HCT116 (cell line): ENCODE measurements around the gene OPN1MW3. TPM values are rescaled to one million over a fixed set of nuclear protein-coding genes. Genes with fewer than 3 reads are reported as not detected.

Experiments used
- ATAC-seq: fragments of 200-7000 bp; cut with Tn5 transposase; 2 replicates; pipeline ENCODE4 v1.9.1; 2020; ENCODE audit warnings: mild to moderate bottlenecking, moderate library complexity
- BruUV-seq: library from RNA; stranded (reverse); fragments of 400-500 nt; replicated peaks from 2 replicates; lab custom pipeline; 2021; lab: Mats Ljungman, UMichigan
- CTCF ChIA-PET: fragments of 300-600 bp; sonication (Branson Sonifier 250); formaldehyde crosslinking; loops from one replicate; lab custom pipeline; 2021; ENCODE audit warnings: antibody characterized with exemption; lab: Charles Lee
- POLR2A ChIA-PET: fragments of 300-600, 350-600 bp; sonication (Branson Sonifier 250); formaldehyde crosslinking; loops from one replicate; lab custom pipeline; 2021; ENCODE audit warnings: antibody characterized with exemption; lab: Charles Lee
- RAD21 ChIA-PET, 2 experiments: fragments of 300-600 bp; sonication (Branson Sonifier 250); formaldehyde crosslinking; loops; one replicate each; lab custom pipeline; 2023; ENCODE audit warnings: low total read pairs in 2 of 2; ENCODE audit not compliant: uncharacterized antibody in 2 of 2, unreplicated experiment in 2 of 2, low non-redundant PET in 1 of 2; lab: Charles Lee
- DNase-seq: peaks from one replicate; pipeline ENCODE4 v3.0.0-alpha.2; 2010; ENCODE audit warnings: low read depth, low spot score
- H2AFZ ChIP-seq: fragments of 200-600 bp; shearing (Covaris generic), sonication (generic); 2 replicates; pipeline ENCODE4 v1.6.1; 2017; ENCODE audit warnings: low read depth, mixed run types, mixed read lengths, antibody characterized with exemption, low read length; ENCODE audit not compliant: poor library complexity, severe bottlenecking
- H3K27ac ChIP-seq: 2 replicates; pipeline ENCODE4 v1.5.1; 2012; ENCODE audit warnings: low read depth, low read length
- H3K27me3 ChIP-seq: fragments of 200-600 bp; sonication (generic); 2 replicates; pipeline ENCODE4 v1.6.1; 2016; ENCODE audit warnings: mixed run types, low read length, mixed read lengths; ENCODE audit not compliant: insufficient read depth
- H3K36me3 ChIP-seq, 2 experiments: fragments of 200-500 bp in 1 of 2; fragments of 200-600 bp in 1 of 2; sonication (Bioruptor generic) in 1 of 2; sonication (generic) in 1 of 2; 2 replicates each; pipeline versions ENCODE4 v1.5.1 to v1.6.1; 2014 to 2016; ENCODE audit warnings: low read length in 2 of 2, inconsistent platforms in 1 of 2, mixed read lengths in 1 of 2, mixed run types in 1 of 2; ENCODE audit not compliant: insufficient read depth in 2 of 2, control insufficient read depth in 1 of 2
- H3K4me1 ChIP-seq, 2 experiments: fragments of 200-600 bp in 1 of 2; sonication (generic) in 1 of 2; 2 replicates each; pipeline versions ENCODE4 v1.5.1 to v1.6.1; 2012 to 2017; ENCODE audit warnings: low read length in 2 of 2, inconsistent platforms in 1 of 2, mild to moderate bottlenecking in 1 of 2, mixed read lengths in 1 of 2, mixed run types in 1 of 2, moderate library complexity in 1 of 2; ENCODE audit not compliant: insufficient read depth in 2 of 2, control insufficient read depth in 1 of 2
- H3K4me2 ChIP-seq: fragments of 200-600 bp; sonication (generic); 2 replicates; pipeline ENCODE4 v1.6.1; 2017; ENCODE audit warnings: mixed run types, low read length, mixed read lengths
- H3K4me3 ChIP-seq, 2 experiments: fragments of 200-600 bp in 1 of 2; sonication (generic) in 1 of 2; replicated peaks in 1 of 2; 2 replicates each; pipeline ENCODE4 v1.5.1; 2011 to 2016; ENCODE audit warnings: low read length in 2 of 2, control low read depth in 1 of 2, low read depth in 1 of 2, mild to moderate bottlenecking in 1 of 2, mixed read lengths in 1 of 2, mixed run types in 1 of 2
- H3K79me2 ChIP-seq: fragments of 200-600 bp; sonication (generic); 2 replicates; pipeline ENCODE4 v1.6.1; 2017; ENCODE audit warnings: mild to moderate bottlenecking, mixed run types, low read length, moderate library complexity, mixed read lengths; ENCODE audit not compliant: insufficient read depth
- H3K9ac ChIP-seq: fragments of 200-600 bp; sonication (generic); 2 replicates; pipeline ENCODE4 v1.6.1; 2016; ENCODE audit warnings: low read length, mixed read lengths
- H3K9me2 ChIP-seq: fragments of 200-600 bp; sonication (generic), shearing (Covaris generic); 2 replicates; pipeline ENCODE4 v1.6.1; 2017; ENCODE audit warnings: mixed run types, mild to moderate bottlenecking, moderate library complexity; ENCODE audit not compliant: insufficient read depth
- H3K9me3 ChIP-seq, 2 experiments: fragments of 200-500 bp in 1 of 2; fragments of 200-600 bp in 1 of 2; sonication (Bioruptor generic) in 1 of 2; sonication (generic) in 1 of 2; 2 replicates each; pipeline ENCODE4 v1.6.1; 2014 to 2017; ENCODE audit warnings: low read length in 2 of 2, mixed read lengths in 2 of 2, inconsistent platforms in 1 of 2, low read depth in 1 of 2, mild to moderate bottlenecking in 1 of 2, mixed run types in 1 of 2, moderate library complexity in 1 of 2; ENCODE audit not compliant: control insufficient read depth in 1 of 2, insufficient read depth in 1 of 2
- H4K20me1 ChIP-seq: fragments of 200-600 bp; sonication (generic), shearing (Covaris generic); 2 replicates; pipeline ENCODE4 v1.6.1; 2017; ENCODE audit warnings: mixed run types, mild to moderate bottlenecking, moderate library complexity; ENCODE audit not compliant: insufficient read depth
- EZH2 ChIP-seq: fragments of 200-600 bp; sonication (generic); IDR thresholded peaks from 2 replicates; pipeline ENCODE4 v1.6.1; 2017; ENCODE audit warnings: antibody characterized with exemption, mixed run types
- RAD21 ChIP-seq: IDR thresholded peaks from 2 replicates; pipeline ENCODE4 v1.6.1; 2012; ENCODE audit warnings: low read depth, mild to moderate bottlenecking
- TCF7L2 ChIP-seq: IDR thresholded peaks from 2 replicates; pipeline ENCODE4 v1.7.0; 2011; ENCODE audit warnings: borderline replicate concordance, inconsistent platforms; ENCODE audit not compliant: insufficient read depth, insufficient read length; ENCODE audit errors: extremely low read depth
- YY1 ChIP-seq: IDR thresholded peaks from 2 replicates; pipeline ENCODE4 v1.6.1; 2011; ENCODE audit warnings: low read length, low read depth, moderate library complexity, mild to moderate bottlenecking; ENCODE audit not compliant: insufficient replicate concordance; ENCODE audit errors: extremely low read depth
- ZFX ChIP-seq: fragments of 450-650 bp; IDR thresholded peaks from 2 replicates; pipeline ENCODE4 v1.6.1; 2017
- ZNF274 ChIP-seq: fragments of 200-500 bp; sonication (Bioruptor generic); IDR thresholded peaks from 2 replicates; pipeline ENCODE4 v1.6.1; 2014; ENCODE audit warnings: mild to moderate bottlenecking, low read depth, low read length, inconsistent platforms
- intact Hi-C: fragments of 100-400 bp; cut with micrococcal nuclease; formaldehyde crosslinking; loops from 2 replicates; pipeline ENCODE4 v1.10.0; 2022
- total RNA-seq: library from RNA; stranded (reverse); gene quantifications from one replicate; pipeline ENCODE4 v1.2.1, GENCODE V29; 2021; ENCODE audit not compliant: unreplicated experiment
- TF ChIP-seq, protein P1 (sequence below): IDR thresholded peaks from 2 replicates; pipeline ENCODE4 v1.6.1; 2012
- TF ChIP-seq, protein P2 (sequence below): IDR thresholded peaks from 2 replicates; pipeline ENCODE4 v1.6.1; 2012

OPN1MW3 gene
- total RNA-seq, 1 experiment from 2014 or later = not detected

DNA sequence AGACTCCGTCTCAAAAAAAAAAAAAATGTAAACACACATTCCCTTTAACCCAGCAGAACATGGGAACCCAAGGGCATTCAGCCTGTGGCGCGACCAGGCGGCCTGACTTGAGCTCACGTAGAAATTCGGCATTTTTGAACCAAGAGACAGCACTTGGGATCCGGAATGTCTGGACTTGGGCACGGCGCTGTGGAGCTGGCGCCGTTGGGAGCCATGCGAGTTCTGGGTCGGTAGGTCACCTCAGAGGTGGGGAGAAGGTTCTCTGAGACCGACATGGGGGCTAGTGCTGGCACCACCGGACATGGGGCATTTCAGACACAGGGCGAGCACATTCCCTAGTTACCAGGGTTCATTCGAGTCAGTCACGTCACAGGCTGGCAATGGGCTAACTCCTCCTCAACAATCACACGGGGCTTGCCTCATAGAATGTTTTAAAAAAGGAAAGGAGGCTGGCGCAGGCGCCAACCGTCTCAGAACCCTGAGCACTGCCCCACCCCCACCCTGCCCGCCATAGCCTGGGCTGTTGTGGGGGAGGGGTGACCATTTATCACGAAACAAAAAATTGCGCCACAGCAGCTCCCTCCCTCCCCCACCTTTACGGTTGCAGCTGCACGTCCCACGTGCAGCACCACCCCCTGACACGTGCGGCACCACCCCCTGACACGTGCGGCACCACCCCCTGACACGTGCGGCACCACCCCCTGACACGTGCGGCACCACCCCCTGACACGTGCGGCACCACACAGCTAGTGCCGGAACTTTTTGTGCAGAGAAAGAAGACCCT lies 37.6 kb downstream of the OPN1MW3 start, which contains the start of gene TEX28:
TSS of gene TEX28 (minus strand) at position 334 of the 784 bp plus-strand sequence. CDS start 3,007 bp downstream, outside the sequence.
- ChIA-PET POLR2A (no interaction called here), RAD21 (no interaction called here), CTCF (no interaction called here)
- Histone ChIP-seq H3K79me2 (no peaks in the 10 kb centered on the region), H3K9ac (no peak within 1 kb of the TSS), H3K36me3 (no peaks in the 10 kb centered on the region), H2AFZ (no peak within 1 kb of the TSS), H4K20me1 (no peaks in the 10 kb centered on the region), H3K9me3 (no peaks in the 10 kb centered on the region), H3K9me2 (no peaks in the 10 kb centered on the region), H3K4me1 (no peaks in the 10 kb centered on the region), H3K27ac (no peak within 1 kb of the TSS), H3K27me3 (no peaks in the 10 kb centered on the region), H3K4me3 (no peak within 1 kb of the TSS), H3K4me2 (no peak within 1 kb of the TSS)
- no TSS peak for BruUV-seq
- TF ChIP-seq TCF7L2 (no peak), YY1 (no peak), RAD21 (no peak), ZNF274 (no peak), ZFX (no peak), EZH2 (no peak)
- TF ChIP-seq, protein P1, sequence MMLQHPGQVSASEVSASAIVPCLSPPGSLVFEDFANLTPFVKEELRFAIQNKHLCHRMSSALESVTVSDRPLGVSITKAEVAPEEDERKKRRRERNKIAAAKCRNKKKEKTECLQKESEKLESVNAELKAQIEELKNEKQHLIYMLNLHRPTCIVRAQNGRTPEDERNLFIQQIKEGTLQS = no peak
- TF ChIP-seq, protein P2, sequence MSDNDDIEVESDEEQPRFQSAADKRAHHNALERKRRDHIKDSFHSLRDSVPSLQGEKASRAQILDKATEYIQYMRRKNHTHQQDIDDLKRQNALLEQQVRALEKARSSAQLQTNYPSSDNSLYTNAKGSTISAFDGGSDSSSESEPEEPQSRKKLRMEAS = no peak
- ATAC-seq = no peak
- intact Hi-C loops = no loop called here
- no peak for DNase-seq
